PFSK-1 (cell line): ENCODE measurements around the gene STPG4.

Experiments used
- FOXP2 ChIP-seq: optimal IDR thresholded peaks from 2 replicates; pipeline ENCODE3; 2011; ENCODE audit warnings: borderline replicate concordance, control low read depth, inconsistent platforms; ENCODE audit not compliant: insufficient read depth; ENCODE audit errors: extremely low read length, extremely low read depth
- POLR2AphosphoS5 ChIP-seq: IDR thresholded peaks from 2 replicates; pipeline ENCODE4 v1.6.1; 2012; ENCODE audit warnings: low read depth, mild to moderate bottlenecking, control low read depth, low read length, moderate library complexity
- REST ChIP-seq, 2 experiments: IDR thresholded peaks; 2 replicates each; pipeline versions ENCODE4 v1.6.1 to v1.8.0; 2011 to 2012; ENCODE audit warnings: low read depth in 2 of 2, low read length in 2 of 2, control low read depth in 1 of 2, inconsistent platforms in 1 of 2, mild to moderate bottlenecking in 1 of 2, moderate library complexity in 1 of 2; ENCODE audit not compliant: insufficient read depth in 1 of 2
- SIN3A ChIP-seq: IDR thresholded peaks from 2 replicates; pipeline ENCODE4 v1.6.1; 2012; ENCODE audit warnings: mild to moderate bottlenecking, low read length, moderate library complexity, borderline replicate concordance; ENCODE audit not compliant: insufficient read depth

GRCh38 chr2:47058003-47058931 is 96.8 kb downstream of the STPG4 start:
- no peak for TF ChIP-seq REST (IDR thresholded peaks at IDR 0.05; ENCODE audit: insufficient read depth in 1 of 2, low read depth in 2 of 2, low read length in 2 of 2)
- no peak for TF ChIP-seq POLR2AphosphoS5
- TF ChIP-seq FOXP2 = no peak
- no peak for TF ChIP-seq SIN3A
